ENCODE results near the gene ANKS1B.
"Not testable (repeated sequence)": the region's sequence is repeated elsewhere in the genome, so short reads cannot be mapped to it uniquely, and the experiment has no call there.

ANKS1B gene

DNA sequence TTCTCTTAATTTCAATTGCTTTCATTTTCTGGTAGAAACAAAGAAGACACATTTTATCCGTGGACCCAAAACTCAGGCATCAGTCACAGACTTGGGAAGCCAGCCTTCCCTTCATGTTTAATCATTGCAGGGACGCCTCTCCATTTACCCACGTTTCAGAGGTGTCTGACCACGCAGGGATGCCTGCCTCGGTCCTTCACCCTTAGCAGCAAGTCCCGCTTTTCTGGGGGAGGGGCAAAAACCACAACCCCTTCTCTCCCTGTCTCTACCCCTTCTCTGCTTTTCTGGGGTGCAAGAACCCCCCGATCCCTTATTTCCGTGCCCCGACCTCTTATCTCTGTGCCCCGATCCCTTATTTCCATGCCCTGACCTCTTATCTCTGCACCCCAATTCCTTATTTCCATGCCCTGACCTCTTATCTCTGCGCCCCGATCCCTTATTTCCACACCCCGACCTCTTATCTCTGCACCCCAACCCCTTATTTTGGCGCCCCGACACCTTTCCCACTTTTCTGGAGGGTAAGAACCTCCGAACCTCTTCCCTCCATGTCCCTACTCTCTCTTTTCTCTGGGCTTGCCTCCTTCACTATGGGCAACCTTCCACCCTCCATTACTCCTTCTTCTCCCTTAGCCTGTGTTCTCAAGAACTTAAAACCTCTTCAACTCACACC is 268.8 kb downstream of the ANKS1B start:
- H3K4me3 ChIP-seq, H3K27ac ChIP-seq: not testable (repeated sequence)

DNA sequence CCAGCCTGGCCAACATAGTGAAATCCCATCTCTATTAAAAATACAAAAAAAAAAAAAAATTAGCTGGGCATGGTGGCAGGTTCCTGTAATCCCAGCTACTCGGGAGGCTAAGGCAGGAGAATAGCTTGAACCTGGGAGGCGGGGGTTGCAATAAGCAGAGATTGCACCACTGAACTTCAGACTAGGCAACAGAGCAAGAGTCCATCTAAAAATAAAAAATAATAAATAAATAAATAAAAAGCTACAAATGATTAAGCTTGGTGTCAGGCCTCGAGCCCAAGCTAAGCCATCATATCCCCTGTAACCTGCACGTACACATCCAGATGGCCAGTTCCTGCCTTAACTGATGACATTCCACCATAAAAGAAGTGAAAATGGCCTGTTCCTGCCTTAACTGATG is 269.8 kb downstream of the ANKS1B start:
- H3K27ac ChIP-seq, H3K4me3 ChIP-seq: not testable (repeated sequence)

DNA sequence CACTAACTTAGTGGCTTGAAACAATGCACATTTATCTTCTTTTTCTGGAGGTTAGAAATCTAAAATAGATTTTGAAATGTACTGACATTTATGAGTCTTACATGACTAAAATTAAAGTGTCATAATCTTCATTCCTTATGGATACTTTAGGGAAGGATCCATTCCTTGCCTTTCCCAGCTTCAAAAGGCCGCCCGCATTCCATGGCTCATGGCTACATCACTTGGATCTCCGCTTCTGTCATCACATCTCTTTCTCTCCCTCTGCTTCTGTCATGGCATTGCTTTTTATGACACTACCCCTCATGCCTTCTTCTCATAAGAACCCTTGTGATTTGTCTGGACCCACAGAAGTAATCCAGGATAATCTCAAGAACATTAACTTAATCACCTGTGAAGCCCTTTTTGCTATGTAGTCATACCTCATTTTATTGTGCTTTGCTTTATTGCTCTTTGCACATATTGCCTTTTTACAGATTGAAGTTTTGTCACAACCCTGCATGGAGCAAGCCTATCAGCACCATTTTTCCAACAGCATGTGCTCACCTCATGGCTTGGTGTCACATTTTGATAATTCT is 270.7 kb downstream of the ANKS1B start:
- H3K4me3 ChIP-seq, result no peak overlapping the region

DNA sequence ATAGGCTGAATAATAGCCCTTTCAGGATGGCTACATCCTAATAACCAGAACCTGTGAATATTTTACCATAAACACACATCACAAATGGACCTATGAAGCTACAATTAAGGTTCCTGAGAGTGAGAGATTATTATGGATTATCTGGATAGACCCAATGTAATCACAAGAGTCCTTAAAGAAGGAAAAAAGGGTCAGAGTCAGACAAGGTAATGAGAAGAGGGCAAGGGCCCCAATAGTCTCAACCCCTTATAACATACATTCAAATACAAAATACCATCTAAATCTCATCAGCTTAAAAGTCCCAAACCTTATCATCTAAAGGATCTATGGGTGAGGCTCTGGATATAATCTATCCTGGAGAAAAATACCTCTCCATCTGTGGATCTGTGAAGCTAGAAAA is 272.5 kb downstream of the ANKS1B start:
- H3K4me3 ChIP-seq, result no peak overlapping the region

More for the DNA sequence above, 270.7 kb downstream of the ANKS1B start:
- no peak overlapping the region for H3K27ac ChIP-seq

DNA sequence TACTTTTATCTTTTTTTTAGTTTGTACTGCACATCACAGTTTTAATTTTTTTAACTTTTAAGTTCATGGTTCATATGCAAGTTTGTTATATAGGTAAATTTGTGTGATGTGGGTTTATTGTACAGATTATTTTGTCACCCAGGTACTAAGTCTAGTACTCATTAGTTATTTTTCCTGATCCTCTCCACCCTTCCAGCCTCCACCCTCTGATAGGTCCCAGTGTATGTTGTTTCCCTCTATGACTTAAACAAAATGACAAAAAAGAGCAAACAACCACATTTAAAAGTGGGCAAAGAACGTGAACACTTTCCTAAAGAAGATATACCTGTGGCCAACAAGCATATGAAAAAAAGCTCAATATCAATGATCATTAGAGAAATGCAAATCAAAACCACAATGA is 273.5 kb downstream of the ANKS1B start:
- H3K27ac ChIP-seq, result no peak overlapping the region
- H3K4me3 ChIP-seq, result no peak overlapping the region

More for the DNA sequence above, 272.5 kb downstream of the ANKS1B start:
- H3K27ac ChIP-seq, result no peak overlapping the region

DNA sequence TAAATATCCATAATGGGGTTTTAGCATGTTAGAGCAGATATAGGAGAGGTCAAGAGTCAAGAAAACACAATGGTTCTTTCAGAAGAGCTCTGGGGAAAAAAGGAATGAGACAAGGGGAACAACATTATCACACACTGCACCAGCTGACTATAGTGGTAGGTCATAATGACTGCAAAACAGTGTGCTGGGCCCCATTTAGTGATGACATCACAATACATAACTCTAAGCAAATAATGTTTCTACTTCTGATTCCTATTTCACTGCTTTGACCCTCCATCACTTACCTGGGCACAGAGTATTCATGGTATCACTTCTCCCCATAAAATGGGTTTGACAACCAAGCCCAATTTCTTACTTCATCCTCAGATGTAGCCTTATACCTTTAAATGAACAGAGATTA is 275.1 kb downstream of the ANKS1B start:
- Histone ChIP-seq H3K27ac (no peak overlapping the region), H3K4me3 (no peak overlapping the region)

DNA sequence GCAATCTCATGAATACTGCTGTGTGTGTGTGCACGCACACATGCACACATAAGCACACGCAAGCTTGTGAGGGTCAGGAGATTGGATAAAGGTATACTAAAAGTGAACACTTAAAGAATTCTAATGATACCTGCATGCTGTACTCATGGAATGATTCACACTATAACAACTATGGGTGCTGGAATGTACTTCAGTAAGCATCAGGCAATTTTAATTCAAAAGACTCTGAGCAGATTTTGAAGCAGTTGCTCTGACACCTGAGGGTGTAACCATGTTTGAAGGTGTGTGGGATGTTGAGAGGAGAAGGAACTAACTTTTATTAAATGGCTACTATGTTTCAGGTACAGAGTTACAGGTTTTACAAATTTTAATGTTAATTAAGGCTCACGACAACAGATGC is 275.6 kb downstream of the ANKS1B start:
- Histone ChIP-seq H3K27ac (no peak overlapping the region), H3K4me3 (no peak overlapping the region)

DNA sequence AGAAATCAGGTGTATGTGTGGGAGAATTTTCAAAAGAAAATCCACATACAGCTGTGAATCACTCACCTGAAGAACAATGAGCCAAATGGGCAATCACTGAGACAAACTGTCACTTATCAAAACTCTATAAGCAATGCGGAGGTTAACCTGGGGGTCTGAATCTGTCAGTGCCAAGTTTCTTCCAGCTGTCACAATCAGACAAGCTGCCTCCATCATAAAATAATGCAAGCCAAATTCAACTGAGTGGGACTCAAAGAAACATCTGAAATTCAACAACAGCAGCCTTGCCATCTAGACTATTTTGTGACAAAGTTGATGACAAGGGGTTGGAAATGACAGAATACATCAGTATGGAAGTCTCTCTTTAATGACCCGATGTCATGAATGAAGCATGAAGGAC is 276.9 kb downstream of the ANKS1B start:
- H3K27ac ChIP-seq, result no peak overlapping the region
- H3K4me3 ChIP-seq, result no peak overlapping the region

DNA sequence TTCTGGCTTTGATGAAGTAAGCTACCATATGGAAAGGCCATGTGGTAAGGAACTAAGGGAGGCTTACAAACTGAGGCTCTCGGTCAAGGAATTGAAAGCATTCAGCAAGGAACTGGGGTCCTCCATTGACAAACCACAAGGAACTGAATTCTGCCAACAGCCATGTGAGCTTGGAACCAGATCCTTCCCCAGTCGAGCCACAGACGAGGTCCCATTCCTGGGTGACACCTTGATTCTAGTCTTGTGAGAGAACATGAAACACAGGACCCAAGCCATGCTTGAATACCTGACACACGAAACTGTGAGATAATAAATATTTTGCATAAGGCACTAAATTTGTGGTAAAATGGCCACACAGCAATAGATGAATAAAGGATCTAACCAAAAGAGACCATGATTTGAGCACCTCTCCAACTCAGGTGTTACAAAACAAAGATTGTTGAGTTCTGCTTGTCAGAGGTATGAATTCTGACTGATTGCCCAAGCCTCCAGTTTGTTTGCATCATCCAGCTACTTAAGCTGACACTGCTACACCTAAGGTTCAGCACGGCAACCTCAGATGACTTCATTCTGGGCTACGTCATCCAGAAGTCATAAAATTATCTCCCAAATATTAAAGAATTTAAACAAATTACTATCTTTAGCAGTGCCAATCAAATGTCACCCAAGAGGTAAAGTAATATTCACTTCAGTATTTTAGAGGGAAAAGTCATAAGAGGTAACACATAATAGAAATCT is 277.8 kb downstream of the ANKS1B start:
- no peak overlapping the region for H3K4me3 ChIP-seq
- H3K27ac ChIP-seq, result no peak overlapping the region

DNA sequence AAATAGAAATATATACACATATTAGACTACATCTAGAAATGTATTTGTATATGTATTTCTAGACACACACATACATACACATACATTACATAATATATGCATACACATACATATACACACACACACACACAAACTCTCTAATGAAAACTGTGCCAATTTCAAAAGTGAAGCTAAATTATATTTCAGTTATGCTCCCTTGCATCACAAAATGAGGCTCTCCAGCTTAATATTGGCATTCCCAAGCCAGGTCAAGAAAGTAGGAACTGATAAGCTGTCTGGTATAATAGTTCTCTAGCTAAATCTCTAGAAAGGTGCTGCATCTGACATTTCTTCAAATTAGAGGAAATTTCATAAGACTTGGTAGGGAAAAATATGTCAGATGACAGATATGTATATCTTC is 280.3 kb downstream of the ANKS1B start:
- no peak overlapping the region for H3K4me3 ChIP-seq
- no peak overlapping the region for H3K27ac ChIP-seq

DNA sequence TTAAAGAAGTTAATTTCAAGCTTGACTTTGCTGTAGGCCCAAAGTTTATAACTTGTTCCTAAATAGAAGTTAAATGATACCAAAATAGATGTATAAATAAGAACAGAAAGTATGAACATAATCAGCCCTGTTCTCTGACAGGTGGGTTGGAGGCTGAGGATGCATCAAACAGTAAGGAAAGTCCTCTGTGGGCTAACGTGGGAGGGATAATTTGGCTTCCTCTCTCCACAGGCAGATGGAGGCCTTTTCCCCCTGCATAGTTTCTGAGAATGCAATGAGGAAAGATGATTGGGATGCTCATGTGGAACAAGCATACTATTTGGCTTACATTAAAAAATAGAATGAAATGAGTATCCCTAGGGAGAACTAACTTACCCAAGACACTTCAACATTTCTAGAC is 280.7 kb downstream of the ANKS1B start:
- no peak overlapping the region for H3K27ac ChIP-seq

DNA sequence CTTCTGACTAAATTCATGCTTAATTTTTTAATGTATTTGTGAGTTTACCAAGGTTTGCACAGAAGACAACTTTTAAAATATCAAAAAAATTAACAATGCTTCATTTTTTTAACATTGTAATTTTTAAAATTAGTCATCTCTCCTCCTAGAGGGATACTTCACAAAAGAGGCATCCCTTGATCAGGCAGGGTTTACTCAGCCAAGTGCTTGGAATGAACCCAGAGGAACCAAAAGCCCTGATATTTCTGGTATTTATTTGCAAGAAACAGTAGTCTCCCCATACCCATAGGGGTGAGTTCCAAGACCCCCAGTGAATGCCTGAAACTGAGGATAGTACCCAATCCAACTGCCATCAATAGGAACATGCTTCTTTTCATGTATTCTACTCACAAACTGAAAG is 284.7 kb downstream of the ANKS1B start:
- no peak overlapping the region for H3K4me3 ChIP-seq
- H3K27ac ChIP-seq, result no peak overlapping the region

More for the DNA sequence above, 280.7 kb downstream of the ANKS1B start:
- H3K4me3 ChIP-seq, result no peak overlapping the region

DNA sequence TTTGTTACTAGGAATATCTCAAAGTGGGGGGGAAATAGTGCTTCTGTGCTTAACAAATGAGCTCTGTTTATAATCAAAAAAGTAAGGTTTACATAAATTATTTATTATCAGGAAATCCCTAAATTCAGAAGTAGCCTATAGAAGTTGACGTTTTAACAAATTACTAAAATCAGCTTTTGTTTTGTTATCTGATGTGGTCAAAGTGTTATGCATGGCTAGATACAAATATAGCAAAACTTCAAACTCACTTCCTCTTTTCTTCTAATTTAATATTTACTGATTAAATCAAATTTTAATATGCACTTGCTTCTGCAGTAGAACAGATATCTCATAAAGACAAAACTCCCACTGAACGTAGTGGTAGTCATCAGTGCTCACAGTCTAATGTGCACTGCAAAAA is 289.7 kb downstream of the ANKS1B start:
- Histone ChIP-seq H3K4me3 (no peak overlapping the region), H3K27ac (no peak overlapping the region)

DNA sequence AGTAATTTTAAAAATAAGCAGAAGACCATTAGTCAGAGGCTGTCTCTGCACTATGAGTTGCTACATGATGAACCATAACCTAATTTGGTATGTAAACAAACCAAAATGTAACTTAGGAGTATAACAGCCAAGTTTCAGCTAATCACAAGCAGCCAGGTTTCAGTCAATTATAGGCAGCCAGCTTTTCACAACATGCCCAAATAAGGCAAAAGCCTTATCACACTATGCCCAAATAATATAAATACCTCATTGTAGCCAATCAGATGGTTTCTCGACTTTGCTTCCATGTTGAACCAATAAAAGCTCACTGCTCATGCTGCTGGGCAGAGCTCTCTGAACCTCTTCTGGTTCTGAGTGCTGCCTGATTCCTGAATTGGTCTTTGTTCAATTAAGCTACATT is 298.6 kb downstream of the ANKS1B start:
- Histone ChIP-seq H3K4me3 (no peak overlapping the region), H3K27ac (no peak overlapping the region)

DNA sequence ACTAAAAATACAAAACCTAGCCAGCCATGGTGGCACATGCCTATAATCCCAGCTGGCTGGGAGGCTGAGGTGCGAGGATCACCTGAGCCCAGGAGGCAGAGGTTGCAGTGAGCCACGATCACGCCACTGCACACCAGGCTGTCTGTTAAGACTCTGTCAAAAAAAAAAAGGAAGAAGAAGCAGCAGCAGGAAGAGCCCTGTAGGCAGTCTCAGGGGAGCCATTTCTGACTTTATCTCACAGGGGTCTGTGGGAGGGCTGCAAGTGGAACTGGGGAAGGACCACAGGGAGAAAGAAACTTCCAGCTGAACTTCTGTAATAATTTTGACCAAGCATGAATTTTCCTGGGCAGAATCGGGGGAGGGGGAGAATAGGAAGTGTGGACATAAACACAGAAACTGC is 304.5 kb downstream of the ANKS1B start:
- H3K4me3 ChIP-seq, result no peak overlapping the region
- no peak overlapping the region for H3K27ac ChIP-seq

DNA sequence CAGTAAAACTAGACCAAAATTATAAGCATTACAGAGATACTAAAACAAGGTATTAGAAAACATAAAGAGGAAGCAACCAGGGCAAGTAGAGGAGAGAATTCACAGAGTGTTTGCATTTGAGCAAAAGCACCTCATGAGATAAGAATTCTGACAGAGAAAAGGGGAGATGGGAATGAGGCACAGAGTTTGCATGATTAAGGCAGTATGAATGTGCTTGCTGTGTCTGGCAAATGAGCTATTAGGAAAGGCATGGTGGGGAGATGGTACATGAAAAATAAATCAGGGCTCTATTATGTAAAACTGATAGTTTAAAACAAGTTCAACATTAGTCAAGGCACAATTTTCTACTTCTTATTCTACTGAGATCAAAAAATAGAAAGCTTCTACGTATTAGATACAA is 314.1 kb downstream of the ANKS1B start:
- H3K27ac ChIP-seq, result no peak overlapping the region
- H3K4me3 ChIP-seq, result no peak overlapping the region

DNA sequence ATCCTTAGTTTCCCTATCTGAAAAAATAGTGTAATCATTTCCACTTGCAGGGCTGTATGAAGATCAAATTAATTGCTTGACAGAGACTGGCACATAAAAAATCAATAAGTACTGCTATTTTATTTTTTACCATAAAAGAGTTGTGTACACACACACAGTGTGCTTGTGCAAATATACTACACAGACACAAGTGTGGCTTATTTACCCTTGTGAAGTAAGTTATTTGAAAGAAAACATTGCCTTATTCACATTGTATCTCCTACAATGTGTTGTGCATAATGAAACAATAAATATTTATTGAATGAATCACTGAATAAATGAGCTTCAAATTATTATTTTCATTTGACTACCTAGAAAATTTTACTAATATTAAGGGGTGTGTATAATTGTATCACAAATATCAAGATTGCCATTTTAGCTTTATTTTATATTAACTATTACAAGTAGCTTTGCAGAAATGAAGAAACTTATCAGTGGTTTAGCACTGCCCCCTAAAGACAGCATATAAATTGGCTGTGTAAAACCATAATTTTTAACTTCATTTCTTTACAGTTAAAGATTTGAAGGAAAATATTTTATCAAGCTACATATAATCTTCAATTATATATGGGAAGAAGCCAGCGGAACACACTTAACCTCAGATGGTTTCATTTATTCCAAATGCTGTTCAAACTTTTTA is 325.9 kb downstream of the ANKS1B start:
- Histone ChIP-seq H3K27ac (no peak overlapping the region), H3K4me3 (no peak overlapping the region)

DNA sequence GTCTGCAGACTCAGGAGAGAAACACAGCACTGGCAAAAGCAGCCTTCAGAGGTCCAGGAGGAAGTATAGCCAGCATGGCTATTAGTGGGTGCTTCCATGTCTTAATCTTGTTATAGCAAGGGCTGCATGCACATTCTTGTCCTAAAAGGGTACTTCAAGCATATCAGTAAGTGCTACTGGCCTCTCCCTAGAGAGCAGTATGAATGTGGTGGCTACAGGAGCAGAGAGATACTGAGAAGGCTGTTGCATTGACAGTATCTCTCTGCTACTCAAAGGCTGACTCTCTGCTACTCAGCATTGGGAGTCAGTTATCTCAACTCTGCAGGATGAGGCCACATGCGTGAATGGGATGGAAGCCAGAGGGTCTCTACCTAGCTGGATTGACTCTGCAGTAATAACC is 335.2 kb downstream of the ANKS1B start:
- H3K4me3 ChIP-seq, result no peak overlapping the region
- no peak overlapping the region for H3K27ac ChIP-seq

DNA sequence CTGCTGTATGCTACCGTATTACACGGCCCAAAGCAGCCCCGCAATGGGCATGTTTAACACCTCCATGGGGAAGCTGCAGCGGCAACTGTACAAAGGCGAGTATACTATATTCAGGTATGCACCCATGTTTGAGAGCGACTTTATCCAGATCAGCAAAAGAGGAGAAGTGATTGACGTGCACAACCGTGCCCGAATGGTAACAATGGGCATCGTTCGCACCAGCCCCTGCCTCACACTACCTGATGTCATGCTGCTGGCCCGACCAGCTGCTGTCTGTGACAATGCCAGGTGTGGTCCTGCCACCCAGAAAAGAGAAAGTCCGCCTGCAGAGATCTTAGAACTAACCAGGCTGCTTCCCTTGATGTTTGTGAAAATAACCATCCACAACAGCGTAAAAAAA is 336.6 kb downstream of the ANKS1B start:
- H3K4me3 ChIP-seq, result no peak overlapping the region
- no peak overlapping the region for H3K27ac ChIP-seq

DNA sequence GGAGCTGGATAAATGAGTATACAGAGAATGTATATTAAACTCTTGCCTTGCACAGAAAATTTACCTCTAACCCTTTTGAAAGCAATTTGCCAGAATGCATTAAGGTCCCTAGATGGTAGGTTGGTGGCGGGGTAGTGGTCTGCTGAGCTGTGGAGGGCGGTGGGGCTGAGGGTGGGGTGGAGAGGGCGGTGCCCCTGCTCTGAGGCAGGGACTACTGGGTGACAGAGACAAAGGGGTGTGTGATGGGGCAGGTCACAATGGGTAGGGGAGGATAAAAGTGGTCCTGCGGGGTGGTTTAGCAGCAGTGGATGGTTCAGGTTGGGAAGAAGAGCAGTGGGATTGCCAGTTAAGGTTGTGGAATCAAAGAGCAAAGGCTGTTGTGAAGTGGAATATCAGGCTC is 337.3 kb downstream of the ANKS1B start, which contains the start of gene GARIN6:
GARIN6 (plus strand) TSS at position 301 of the 400 bp plus-strand sequence. CDS start 422 bp downstream, outside the sequence.
- Histone ChIP-seq H3K4me3 (no peak within 1 kb of the TSS), H3K27ac (no peak within 1 kb of the TSS)

DNA sequence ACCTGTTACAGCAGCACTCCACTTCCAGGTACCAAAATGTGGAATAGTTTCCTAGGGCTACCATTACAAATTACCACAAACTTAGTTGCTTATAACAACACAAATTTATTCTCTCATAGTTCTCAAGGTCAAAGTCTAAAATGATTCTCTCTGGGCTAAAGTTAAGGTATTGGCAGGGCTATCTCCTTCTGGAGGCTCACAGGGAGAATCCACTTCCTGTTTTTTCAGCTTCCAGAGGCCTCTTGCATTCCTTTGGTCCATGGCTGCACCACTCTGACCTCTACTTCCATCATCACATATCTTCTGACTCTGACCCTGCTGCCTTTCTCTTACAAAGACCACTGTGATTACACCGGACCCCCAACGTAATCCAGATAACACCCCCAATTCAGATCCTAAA is 340.1 kb downstream of the ANKS1B start:
- H3K27ac ChIP-seq, result no peak overlapping the region
- H3K4me3 ChIP-seq, result no peak overlapping the region
